GM12878 (cell line): ENCODE results near the gene ST7. TPM values are rescaled to one million over a fixed set of nuclear protein-coding genes. Genes with fewer than 3 reads are reported as not detected.

Source experiments
- BMI1 ChIP-seq: fragments of 450-650 bp; IDR thresholded peaks from 2 replicates; pipeline ENCODE4 v1.6.1; 2016; ENCODE audit warnings: mild to moderate bottlenecking, moderate library complexity, borderline replicate concordance
- CBX5 ChIP-seq: sonication (generic); IDR thresholded peaks from 2 replicates; pipeline ENCODE4 v1.6.1; 2016; ENCODE audit warnings: low read depth, moderate library complexity, mild to moderate bottlenecking, inconsistent platforms
- CHD4 ChIP-seq: fragments of 200-600 bp; sonication (generic); IDR thresholded peaks from 2 replicates; pipeline ENCODE4 v1.6.1; 2016; ENCODE audit warnings: mild to moderate bottlenecking
- E2F4 ChIP-seq: IDR thresholded peaks from 2 replicates; pipeline ENCODE4 v1.6.1; 2012; ENCODE audit warnings: low read depth, low read length, improper control_type of control experiment
- EP300 ChIP-seq, 2 experiments: fragments of 150-350 bp in 1 of 2; IDR thresholded peaks; 2 replicates each; pipeline ENCODE4 v1.6.1; 2011 to 2012; ENCODE audit warnings: low read depth in 2 of 2, low read length in 2 of 2, borderline replicate concordance in 1 of 2, improper control_type of control experiment in 1 of 2, inconsistent platforms in 1 of 2; ENCODE audit not compliant: control insufficient read depth in 1 of 2
- FOS ChIP-seq: IDR thresholded peaks from 3 replicates; pipeline ENCODE4 v1.6.1; 2011; ENCODE audit warnings: borderline replicate concordance; ENCODE audit not compliant: insufficient read length; ENCODE audit errors: extremely low read depth
- FOXK2 ChIP-seq: fragments of 450-650 bp; IDR thresholded peaks from 2 replicates; pipeline ENCODE4 v1.6.1; 2017; ENCODE audit warnings: mild to moderate bottlenecking, moderate library complexity
- HDAC6 ChIP-seq: fragments of 200-600 bp; sonication (generic); IDR thresholded peaks from one replicate; pipeline ENCODE4 v1.8.0; 2017; ENCODE audit warnings: antibody characterized with exemption; ENCODE audit not compliant: unreplicated experiment
- IRF4 ChIP-seq: IDR thresholded peaks from 2 replicates; pipeline ENCODE4 v1.6.1; 2011; ENCODE audit warnings: low read depth, low read length
- KAT2A ChIP-seq: conservative IDR thresholded peaks from 2 replicates; pipeline ENCODE4 v1.6.1; 2011; ENCODE audit warnings: low read depth, low read length; ENCODE audit not compliant: control insufficient read depth
- KDM1A ChIP-seq: fragments of 200-600 bp; sonication (generic); IDR thresholded peaks from 2 replicates; pipeline ENCODE4 v1.6.1; 2016; ENCODE audit warnings: borderline replicate concordance
- MLLT1 ChIP-seq: fragments of 450-650 bp; IDR thresholded peaks from 2 replicates; pipeline ENCODE4 v1.6.1; 2016; ENCODE audit warnings: mild to moderate bottlenecking
- MTA3 ChIP-seq: IDR thresholded peaks from 2 replicates; pipeline ENCODE4 v1.6.1; 2012; ENCODE audit warnings: low read length, inconsistent platforms, borderline replicate concordance
- NBN ChIP-seq: fragments of 450-650 bp; IDR thresholded peaks from 2 replicates; pipeline ENCODE4 v1.6.1; 2016
- NFYB ChIP-seq: IDR thresholded peaks from 2 replicates; pipeline ENCODE4 v1.6.1; 2011; ENCODE audit warnings: low read depth, mild to moderate bottlenecking, low read length, improper control_type of control experiment, moderate library complexity; ENCODE audit not compliant: insufficient read depth
- NRF1 ChIP-seq: conservative IDR thresholded peaks from 2 replicates; pipeline ENCODE4 v1.6.1; 2011; ENCODE audit warnings: mild to moderate bottlenecking, low read depth, low read length, improper control_type of control experiment
- PAX5 ChIP-seq: IDR thresholded peaks from 2 replicates; pipeline ENCODE4 v1.6.1; 2011; ENCODE audit warnings: low read depth, low read length, borderline replicate concordance
- PML ChIP-seq: IDR thresholded peaks from 2 replicates; pipeline ENCODE4 v1.6.1; 2012; ENCODE audit warnings: low read length, inconsistent platforms
- RCOR1 ChIP-seq: conservative IDR thresholded peaks from 2 replicates; pipeline ENCODE4 v1.6.1; 2012; ENCODE audit warnings: low read depth, low read length, improper control_type of control experiment
- RELA ChIP-seq: fragments of 450-650 bp; IDR thresholded peaks from 2 replicates; pipeline ENCODE4 v1.8.0; 2014; ENCODE audit warnings: borderline replicate concordance; ENCODE audit not compliant: partially characterized antibody
- SMAD1 ChIP-seq: fragments of 450-650 bp; IDR thresholded peaks from 2 replicates; pipeline ENCODE4 v1.6.1; 2018; ENCODE audit warnings: mild to moderate bottlenecking, low read depth; ENCODE audit not compliant: partially characterized antibody
- SMARCA5 ChIP-seq: fragments of 450-650 bp; IDR thresholded peaks from 2 replicates; pipeline ENCODE4 v1.6.1; 2017; ENCODE audit warnings: mild to moderate bottlenecking
- SP1 ChIP-seq: IDR thresholded peaks from one replicate; pipeline ENCODE4 v1.6.1; 2011; ENCODE audit warnings: low read depth, low read length
- SRF ChIP-seq, 2 experiments: IDR thresholded peaks; 2 replicates each; pipeline ENCODE4 v1.6.1; 2011; ENCODE audit warnings: low read depth in 2 of 2, low read length in 2 of 2, mild to moderate bottlenecking in 1 of 2, moderate library complexity in 1 of 2
- TAF1 ChIP-seq: IDR thresholded peaks from 2 replicates; pipeline ENCODE4 v1.6.1; 2011; ENCODE audit warnings: mild to moderate bottlenecking, low read depth, low read length, borderline replicate concordance
- USF2 ChIP-seq: IDR thresholded peaks from 2 replicates; pipeline ENCODE4 v1.6.1; 2011; ENCODE audit warnings: low read depth, low read length, improper control_type of control experiment, borderline replicate concordance
- WRNIP1 ChIP-seq: IDR thresholded peaks from 2 replicates; pipeline ENCODE4 v1.6.1; 2011; ENCODE audit warnings: low read depth, low read length, improper control_type of control experiment, borderline replicate concordance
- ZBTB33 ChIP-seq: fragments of 450-650 bp; IDR thresholded peaks from 2 replicates; pipeline ENCODE4 v1.6.1; 2017; ENCODE audit warnings: mild to moderate bottlenecking
- ZNF24 ChIP-seq: fragments of 450-650 bp; IDR thresholded peaks from 2 replicates; pipeline ENCODE4 v1.6.1; 2017; ENCODE audit warnings: antibody characterized with exemption, mild to moderate bottlenecking
- ZNF622 ChIP-seq: fragments of 450-650 bp; IDR thresholded peaks from 2 replicates; pipeline ENCODE4 v1.6.1; 2017; ENCODE audit warnings: mild to moderate bottlenecking, inconsistent platforms
- polyA plus RNA-seq, 11 experiments: library from polyadenylated mRNA; depleted of rRNA in 4 of 11; unstranded in 6 of 11; stranded (reverse) in 5 of 11; fragments of >200 nt; fragmentation: Nextera tagmentation in 4 of 11; fragmentation: Illumina TruSeq in 1 of 11; extraction: Ambion mirVana in 4 of 11; extraction: Trizol in 1 of 11; gene quantifications; 1 replicate in 1 of 11; 2 replicates in 10 of 11; pipeline versions ENCODE4 v1.2.1 to v1.2.3, GENCODE V29; 2011 to 2016; ENCODE audit warnings: inconsistent platforms in 2 of 11, missing spikeins in 2 of 11, low read depth in 1 of 11
- total RNA-seq, 4 experiments: library from RNA; depleted of rRNA in 3 of 4; stranded (reverse); fragments of >200 nt in 3 of 4; fragmentation: Illumina TruSeq in 1 of 4; extraction: Trizol in 1 of 4; gene quantifications; 2 replicates each; pipeline versions ENCODE4 v1.2.1 to v1.2.3, GENCODE V29; 2013 to 2021

ST7 gene
- total and polyA plus RNA-seq, 10 of the 15 experiments (the other 5 are each of a cell fraction or from before 2014, with no cell fraction given) = 27.7 to 76.4 (median 53.6) TPM

- TF ChIP-seq SRF (IDR thresholded peaks at IDR 0.05; ENCODE audit: low read depth in 2 of 2, low read length in 2 of 2) (no peak), ZNF622 (no peak), TAF1 (no peak), ZNF24 (no peak), NFYB (0 out of 2 replicates have a peak, but pooled peaks have one; percentile 27), FOXK2 (no peak), IRF4 (peak; percentile 85; the same call in 1 of the 2 replicates), KDM1A (no peak), BMI1 (no peak), USF2 (no peak), NBN (no peak), KAT2A (no peak), SMAD1 (no peak), HDAC6 (no peak), WRNIP1 (no peak), ZBTB33 (no peak), PML (no peak), NRF1 (no peak), SP1 (no peak), PAX5 (no peak), CBX5 (peak; percentile 86; the same call in 1 of the 2 replicates), FOS (no peak), RCOR1 (no peak), MLLT1 (no peak), RELA (no peak), E2F4 (no peak), EP300 (IDR thresholded peaks at IDR 0.05; ENCODE audit: borderline replicate concordance in 1 of 2, control insufficient read depth in 1 of 2, low read depth in 2 of 2, low read length in 2 of 2) (no peak), MTA3 (no peak), SMARCA5 (no peak), CHD4 (no peak)
Measured at GRCh38 chr7:117041007-117041406, 87.7 kb downstream of the ST7 start (continued).
